GM19035 (cell line): ENCODE measurements around the gene VPS18.

Source experiments
- ATAC-seq: cut with Tn5 transposase; IDR thresholded peaks from one replicate; pipeline ENCODE4 v1.9.1; 2021; ENCODE audit not compliant: unreplicated experiment

The VPS18 gene

DNA sequence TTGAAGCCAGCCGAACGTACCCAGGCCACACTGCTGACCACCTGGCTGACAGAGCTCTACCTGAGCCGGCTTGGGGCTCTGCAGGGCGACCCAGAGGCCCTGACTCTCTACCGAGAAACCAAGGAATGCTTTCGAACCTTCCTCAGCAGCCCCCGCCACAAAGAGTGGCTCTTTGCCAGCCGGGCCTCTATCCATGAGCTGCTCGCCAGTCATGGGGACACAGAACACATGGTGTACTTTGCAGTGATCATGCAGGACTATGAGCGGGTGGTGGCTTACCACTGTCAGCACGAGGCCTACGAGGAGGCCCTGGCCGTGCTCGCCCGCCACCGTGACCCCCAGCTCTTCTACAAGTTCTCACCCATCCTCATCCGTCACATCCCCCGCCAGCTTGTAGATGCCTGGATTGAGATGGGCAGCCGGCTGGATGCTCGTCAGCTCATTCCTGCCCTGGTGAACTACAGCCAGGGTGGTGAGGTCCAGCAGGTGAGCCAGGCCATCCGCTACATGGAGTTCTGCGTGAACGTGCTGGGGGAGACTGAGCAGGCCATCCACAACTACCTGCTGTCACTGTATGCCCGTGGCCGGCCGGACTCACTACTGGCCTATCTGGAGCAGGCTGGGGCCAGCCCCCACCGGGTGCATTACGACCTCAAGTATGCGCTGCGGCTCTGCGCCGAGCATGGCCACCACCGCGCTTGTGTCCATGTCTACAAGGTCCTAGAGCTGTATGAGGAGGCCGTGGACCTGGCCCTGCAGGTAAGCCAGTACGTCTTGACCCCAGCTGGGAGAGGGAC, 6.2 kb downstream of the VPS18 start:
- ATAC-seq: no peak

DNA sequence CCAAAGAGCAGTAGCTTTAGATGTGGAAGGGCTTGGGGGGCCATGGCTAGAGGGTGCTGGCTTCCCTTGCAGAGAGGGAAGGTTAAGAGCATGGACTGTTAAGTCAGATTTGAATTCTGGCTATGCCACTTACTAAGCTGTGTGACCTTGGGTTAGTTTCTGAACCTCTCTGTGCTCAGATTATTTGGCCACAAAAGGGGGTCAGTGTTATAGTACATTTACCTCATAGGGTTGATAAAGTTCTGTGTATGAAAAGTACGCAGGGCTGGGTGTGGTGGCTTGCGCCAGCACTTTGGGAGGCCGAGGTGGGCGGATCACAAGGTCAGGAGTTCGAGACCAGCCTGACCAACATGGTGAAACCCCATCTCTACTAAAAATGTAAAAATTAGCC, 6.8 kb downstream of the VPS18 start:
- ATAC-seq: no peak

DNA sequence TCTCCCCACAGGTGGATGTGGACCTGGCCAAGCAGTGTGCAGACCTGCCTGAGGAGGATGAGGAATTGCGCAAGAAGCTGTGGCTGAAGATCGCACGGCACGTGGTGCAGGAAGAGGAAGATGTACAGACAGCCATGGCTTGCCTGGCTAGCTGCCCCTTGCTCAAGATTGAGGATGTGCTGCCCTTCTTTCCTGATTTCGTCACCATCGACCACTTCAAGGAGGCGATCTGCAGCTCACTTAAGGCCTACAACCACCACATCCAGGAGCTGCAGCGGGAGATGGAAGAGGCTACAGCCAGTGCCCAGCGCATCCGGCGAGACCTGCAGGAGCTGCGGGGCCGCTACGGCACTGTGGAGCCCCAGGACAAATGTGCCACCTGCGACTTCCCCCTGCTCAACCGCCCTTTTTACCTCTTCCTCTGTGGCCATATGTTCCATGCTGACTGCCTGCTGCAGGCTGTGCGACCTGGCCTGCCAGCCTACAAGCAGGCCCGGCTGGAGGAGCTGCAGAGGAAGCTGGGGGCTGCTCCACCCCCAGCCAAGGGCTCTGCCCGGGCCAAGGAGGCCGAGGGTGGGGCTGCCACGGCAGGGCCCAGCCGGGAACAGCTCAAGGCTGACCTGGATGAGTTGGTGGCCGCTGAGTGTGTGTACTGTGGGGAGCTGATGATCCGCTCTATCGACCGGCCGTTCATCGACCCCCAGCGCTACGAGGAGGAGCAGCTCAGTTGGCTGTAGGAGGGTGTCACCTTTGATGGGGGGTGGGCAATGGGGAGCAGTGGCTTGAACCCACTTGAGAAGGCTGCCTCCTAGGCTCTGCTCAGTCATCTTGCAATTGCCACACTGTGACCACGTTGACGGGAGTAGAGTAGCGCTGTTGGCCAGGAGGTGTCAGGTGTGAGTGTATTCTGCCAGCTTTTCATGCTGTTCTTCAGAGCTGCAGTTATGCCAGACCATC, 8.6 kb downstream of the VPS18 start:
- no peak for ATAC-seq

- no peak for ATAC-seq
Measured at GRCh38 chr15:40904552-40905201, 10.4 kb downstream of the VPS18 start.

DNA sequence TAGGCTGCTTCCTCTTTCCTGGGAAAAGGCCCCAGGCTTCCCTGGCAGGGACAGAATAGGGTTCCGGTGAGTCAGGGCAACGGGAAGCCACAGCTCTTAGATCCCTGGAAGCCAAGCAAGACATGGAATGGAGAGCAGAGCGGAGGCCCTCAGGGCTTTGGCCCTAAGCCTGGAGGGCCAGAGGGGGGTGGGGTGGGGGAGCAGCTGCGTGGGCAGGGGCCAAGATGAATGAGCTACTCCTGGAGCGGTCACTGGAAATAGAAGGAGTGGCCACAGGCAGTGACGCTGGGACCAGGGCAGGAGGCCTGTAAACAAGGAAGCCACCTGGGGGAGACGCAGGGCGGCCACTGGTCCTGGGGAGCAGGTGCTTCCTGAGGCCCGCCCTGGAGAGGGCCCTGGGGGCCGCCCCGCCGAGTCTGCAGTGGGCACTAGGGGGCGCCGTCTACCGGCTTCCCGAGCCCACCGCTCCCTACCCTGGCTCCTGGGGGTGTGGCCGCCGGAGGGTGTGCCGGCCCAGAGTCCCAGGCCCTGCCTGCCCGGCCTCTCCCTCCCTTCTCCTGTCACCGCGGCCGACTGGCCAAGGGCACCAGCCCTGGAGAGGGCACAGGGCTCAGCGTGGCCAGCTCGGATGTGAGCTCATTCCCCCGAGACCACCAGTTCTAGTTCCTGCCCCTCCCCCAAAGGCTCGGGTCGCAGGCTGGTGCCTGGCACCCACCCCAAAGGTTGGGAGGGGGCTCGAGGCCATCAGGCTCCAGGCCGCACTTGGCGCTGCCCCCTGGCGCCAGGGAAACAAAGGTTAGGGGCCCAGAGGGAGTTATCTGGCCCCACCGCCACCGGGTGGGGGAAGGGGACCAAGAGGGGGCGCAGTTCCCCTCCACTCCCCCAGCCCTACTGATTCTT, 12.1 kb downstream of the VPS18 start:
- no peak for ATAC-seq

- no peak for ATAC-seq
Measured at GRCh38 chr15:40906991-40907802, 12.9 kb downstream of the VPS18 start.

DNA sequence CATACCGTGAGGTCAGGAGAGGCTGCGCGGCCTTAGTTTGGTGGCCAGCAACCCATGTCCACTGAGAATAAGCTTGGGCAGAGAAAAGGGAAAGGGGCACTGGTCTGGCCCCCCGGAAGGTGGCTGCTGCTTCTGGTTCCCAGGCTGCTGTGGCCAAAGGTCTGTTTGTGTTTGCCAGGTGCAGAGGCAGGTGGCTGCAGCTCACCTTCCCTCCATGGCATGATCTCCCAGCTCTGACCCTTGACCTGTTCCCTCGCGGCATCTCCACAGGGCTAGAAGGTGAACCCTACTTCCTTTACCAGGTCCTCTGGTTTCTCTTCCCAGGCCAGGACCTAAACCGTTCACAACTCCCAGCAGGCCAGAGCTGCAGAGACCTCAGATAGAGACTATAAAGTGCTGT, 13.8 kb downstream of the VPS18 start:
- no peak for ATAC-seq

GRCh38 chr15:40909662-40910630, 15.7 kb downstream of the VPS18 start:
- ATAC-seq: no peak

- no peak for ATAC-seq
Measured at GRCh38 chr15:40911141-40911540, 16.9 kb downstream of the VPS18 start.

GRCh38 chr15:40911693-40912092, 17.4 kb downstream of the VPS18 start:
- no peak for ATAC-seq

DNA sequence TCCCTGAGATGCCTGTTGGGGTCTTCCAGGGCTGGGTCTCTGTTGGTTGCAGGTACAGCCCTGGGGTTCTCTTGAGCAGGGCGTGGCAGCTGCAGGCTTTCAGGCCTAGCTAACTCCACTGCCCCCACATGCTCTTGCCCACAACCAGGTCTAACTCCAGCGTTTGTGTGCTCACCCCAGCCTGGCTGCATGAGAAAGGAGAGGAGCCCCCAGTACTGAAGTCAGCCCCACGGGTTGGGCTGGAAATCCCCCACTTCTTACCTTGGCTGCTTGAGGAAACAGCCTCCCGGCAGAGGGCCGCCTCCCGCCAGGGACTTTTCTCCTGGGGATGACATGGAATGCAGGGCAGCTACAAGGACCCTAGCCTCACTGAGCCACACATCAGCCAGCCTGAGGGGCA, 18.2 kb downstream of the VPS18 start:
- ATAC-seq: no peak

DNA sequence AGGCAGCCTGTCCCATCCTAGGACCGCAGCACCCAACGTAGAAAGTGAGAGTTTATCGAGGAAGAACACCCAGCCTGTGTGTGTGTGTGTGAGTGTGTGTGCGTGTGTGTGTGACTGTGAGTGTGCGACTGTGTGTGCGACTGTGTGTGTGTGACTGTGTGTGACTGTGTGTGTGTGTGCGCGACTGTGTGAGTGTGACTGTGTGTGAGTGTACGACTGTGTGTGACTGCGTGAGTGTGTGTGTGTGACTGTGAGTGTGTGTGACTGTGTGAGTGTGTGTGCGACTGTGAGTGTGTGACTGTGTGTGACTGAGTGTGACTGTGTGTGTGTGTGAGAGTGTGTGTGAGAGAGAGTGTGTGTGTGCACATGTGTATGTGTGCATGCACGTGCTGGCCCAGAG, 19.8 kb downstream of the VPS18 start:
- no peak for ATAC-seq

DNA sequence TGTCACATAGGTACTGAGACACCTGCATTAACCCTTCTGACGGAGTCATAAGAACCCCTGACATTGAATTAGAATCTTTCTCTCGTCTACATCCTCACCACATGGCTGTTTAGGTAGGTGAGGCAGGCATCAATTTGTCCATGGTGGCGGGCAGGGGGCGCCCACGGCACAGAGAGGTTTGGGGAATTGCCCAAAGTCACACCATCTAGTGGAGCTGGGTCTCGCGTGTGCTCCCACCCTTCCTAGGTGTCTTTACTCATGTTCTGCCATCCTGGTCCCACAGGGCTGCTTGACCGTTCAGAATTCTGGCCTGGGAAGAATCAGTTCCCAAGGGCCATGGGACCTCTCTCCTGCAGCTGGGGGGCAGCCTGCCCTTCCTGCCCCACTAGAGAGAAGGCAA, 20.2 kb downstream of the VPS18 start:
- no peak for ATAC-seq

DNA sequence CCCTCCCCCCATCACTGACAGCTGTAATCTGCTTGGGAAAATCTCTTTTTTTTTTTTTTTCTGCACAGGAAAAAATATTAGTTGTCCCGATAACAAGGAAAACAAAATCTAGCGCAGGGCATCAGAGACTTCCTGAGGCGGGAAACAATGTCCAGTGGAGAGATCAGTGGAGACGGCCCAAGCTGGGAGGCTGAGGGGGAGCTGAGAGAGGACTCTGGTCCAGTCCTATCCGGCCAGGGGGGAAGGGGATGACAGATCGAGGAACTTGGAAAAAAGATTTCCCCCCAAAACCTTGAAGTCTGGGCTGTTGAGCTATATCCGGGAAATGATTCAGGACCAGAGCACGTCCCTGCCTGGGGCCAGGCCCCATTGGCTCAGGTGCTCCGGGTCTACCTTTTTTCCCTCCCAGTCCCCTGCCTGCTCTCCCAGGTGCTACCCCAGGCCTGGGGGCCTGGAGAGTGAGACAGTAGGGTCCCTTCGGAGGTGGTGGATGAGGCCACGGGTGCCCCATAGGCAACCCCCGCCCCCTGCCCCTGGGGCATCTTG, 20.9 kb downstream of the VPS18 start:
- no peak for ATAC-seq

DNA sequence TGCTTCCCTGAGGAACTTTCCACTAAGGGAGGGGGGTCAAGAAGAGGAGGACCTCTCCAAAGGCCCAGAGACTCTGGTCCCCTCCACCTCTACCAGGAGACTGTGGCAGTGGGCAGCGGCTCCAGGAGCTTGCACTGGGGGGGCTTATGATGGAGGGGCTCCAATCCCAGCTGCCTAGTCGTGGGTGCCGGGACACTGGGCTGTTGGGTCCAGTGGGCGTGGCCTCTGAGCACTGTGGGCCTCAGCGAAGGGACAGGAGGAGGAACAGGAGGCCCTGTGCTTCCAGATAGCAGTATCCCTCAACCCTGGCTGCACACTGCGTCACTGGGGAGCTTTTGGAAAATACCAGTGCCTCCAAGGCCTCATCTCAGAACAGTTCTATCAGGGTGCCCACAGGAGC, 21.4 kb downstream of the VPS18 start:
- ATAC-seq: no peak

DNA sequence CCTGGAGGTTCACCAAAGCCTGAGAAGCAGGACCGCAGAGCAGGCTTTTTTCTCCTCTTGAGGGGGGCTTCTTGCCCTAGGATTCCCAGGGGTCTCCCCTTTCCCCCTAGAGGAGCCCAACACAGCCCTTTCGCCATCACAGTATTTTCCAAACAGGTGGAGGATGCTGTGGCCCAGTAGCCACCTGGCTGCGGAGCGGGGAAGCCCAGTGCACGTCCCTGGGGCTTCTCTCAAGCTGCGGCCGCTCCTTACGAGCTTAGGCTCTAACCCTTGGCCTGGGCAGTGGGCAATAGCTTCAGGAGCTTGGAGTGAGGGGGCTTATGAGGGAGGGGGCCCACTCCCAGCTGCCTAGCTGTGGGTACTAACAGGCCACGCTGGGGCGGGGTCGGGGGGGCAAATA, 23.3 kb downstream of the VPS18 start:
- ATAC-seq: no peak

DNA sequence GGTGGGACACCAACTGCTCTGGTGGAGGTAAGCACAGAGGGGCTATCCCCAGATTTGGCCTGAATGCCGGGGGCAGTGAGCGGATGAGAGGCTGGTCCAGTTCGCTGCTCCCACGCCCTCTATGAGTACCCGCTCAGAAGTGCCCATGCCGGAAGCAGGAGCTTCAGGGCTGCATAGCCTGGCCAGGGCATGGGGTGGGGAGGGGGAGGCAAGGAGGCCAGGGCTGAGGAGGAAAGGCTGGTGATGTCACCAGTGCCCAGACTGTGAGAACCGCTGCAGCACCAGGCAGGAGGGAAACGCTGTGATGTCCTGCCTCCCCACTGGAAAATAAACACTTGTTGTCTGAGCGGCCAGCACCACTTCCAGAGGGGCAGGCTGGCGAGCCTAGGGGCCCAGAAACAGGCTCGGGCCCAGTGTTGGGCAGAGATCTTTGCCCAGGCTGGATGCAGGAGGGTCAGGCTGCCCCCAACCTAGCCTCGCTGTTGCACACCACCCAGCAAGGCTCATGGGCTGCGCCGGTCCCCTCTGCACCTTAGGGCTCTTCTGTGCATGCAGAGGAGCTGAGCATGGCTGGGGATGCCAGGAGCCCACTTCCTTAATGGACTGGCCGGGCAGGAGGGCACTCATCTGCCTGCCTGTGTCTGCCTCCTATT, 24.0 kb downstream of the VPS18 start:
- no peak for ATAC-seq
